Fibroblast of lung (primary cell): ENCODE measurements around the gene ARHGEF4. TPM values are rescaled to one million over a fixed set of nuclear protein-coding genes. Genes with fewer than 3 reads are reported as not detected.
A peak's percentile ranks its signal among the peaks of the same experiment; 100 is the strongest.

ENCODE experiments used
- DNase-seq, 2 donors: peaks; one replicate each; pipeline versions ENCODE4 v3.0.0 to v3.0.0-alpha.2; 2010; ENCODE audit warnings: low read depth in 2 of 2
- H2AFZ ChIP-seq: 2 replicates; pipeline ENCODE4 v1.5.1; 2012; ENCODE audit warnings: low read length, control low read depth, inconsistent platforms
- H3K27ac ChIP-seq: 2 replicates; pipeline ENCODE4 v1.5.1; 2011; ENCODE audit warnings: low read length, control low read depth; ENCODE audit not compliant: insufficient read depth
- H3K27me3 ChIP-seq: 2 replicates; pipeline ENCODE4 v1.5.1; 2011; ENCODE audit warnings: mild to moderate bottlenecking, low read length; ENCODE audit not compliant: control insufficient read depth, insufficient read depth
- H3K36me3 ChIP-seq: 2 replicates; pipeline ENCODE4 v1.5.1; 2011; ENCODE audit warnings: low read length; ENCODE audit not compliant: control insufficient read depth, insufficient read depth
- H3K4me1 ChIP-seq: 2 replicates; pipeline ENCODE4 v1.5.1; 2011; ENCODE audit warnings: low read length; ENCODE audit not compliant: control insufficient read depth, insufficient read depth; ENCODE audit errors: extremely low read depth
- H3K4me2 ChIP-seq: 2 replicates; pipeline ENCODE4 v1.5.1; 2011; ENCODE audit warnings: low read length, control low read depth; ENCODE audit not compliant: insufficient read depth; ENCODE audit errors: extremely low read depth
- H3K4me3 ChIP-seq, 4 experiments: fragments of 200-600 bp in 1 of 4; sonication (generic) in 1 of 4; replicated peaks in 1 of 4; 2 replicates each; pipeline ENCODE4 v1.5.1; 2011 to 2016; ENCODE audit warnings: low read length in 4 of 4, low read depth in 3 of 4, mild to moderate bottlenecking in 3 of 4, control low read depth in 2 of 4, inconsistent platforms in 1 of 4, mixed read lengths in 1 of 4; ENCODE audit not compliant: insufficient read depth in 1 of 4; ENCODE audit errors: control extremely low read depth in 1 of 4
- H3K79me2 ChIP-seq: 2 replicates; pipeline ENCODE4 v1.5.1; 2012; ENCODE audit warnings: mild to moderate bottlenecking, low read length, inconsistent platforms; ENCODE audit not compliant: control insufficient read depth, insufficient read depth
- H3K9ac ChIP-seq: 2 replicates; pipeline ENCODE4 v1.5.1; 2011; ENCODE audit warnings: mild to moderate bottlenecking, low read length, control low read depth; ENCODE audit not compliant: insufficient read depth
- H3K9me3 ChIP-seq: 2 replicates; pipeline ENCODE4 v1.5.1; 2012; ENCODE audit warnings: low read depth, low read length; ENCODE audit not compliant: control insufficient read depth, insufficient read depth
- H4K20me1 ChIP-seq: 2 replicates; pipeline ENCODE4 v1.5.1; 2011; ENCODE audit warnings: low read length; ENCODE audit not compliant: control insufficient read depth, insufficient read depth; ENCODE audit errors: extremely low read depth
- EZH2 ChIP-seq: IDR thresholded peaks from 2 replicates; pipeline ENCODE4 v1.5.1; 2012; ENCODE audit warnings: low read length, control low read depth, mild to moderate bottlenecking; ENCODE audit errors: missing control alignments
- polyA plus RNA-seq, 2 donors: library from polyadenylated mRNA; depleted of rRNA in 1 of 2; stranded (reverse) in 1 of 2; unstranded in 1 of 2; fragments of >200 nt; gene quantifications; 2 replicates each; pipeline ENCODE4 v1.2.1, GENCODE V29; 2011 to 2012; ENCODE audit warnings: missing spikeins in 1 of 2
- total RNA-seq: library from RNA; depleted of rRNA; stranded (reverse); fragments of >200 nt; gene quantifications from 2 replicates; pipeline ENCODE4 v1.2.1, GENCODE V29; 2014
- TF ChIP-seq, protein P1 (sequence below), 2 donors: IDR thresholded peaks in 1 of 2; conservative IDR thresholded peaks in 1 of 2; 1 replicate in 1 of 2; 2 replicates in 1 of 2; pipeline ENCODE4 v1.5.1; 2011 to 2012; ENCODE audit warnings: low read length in 2 of 2, control low read depth in 1 of 2, inconsistent platforms in 1 of 2, low read depth in 1 of 2, mild to moderate bottlenecking in 1 of 2

The ARHGEF4 gene
- total and polyA plus RNA-seq, 2 donors (not counting 1 experiment from before 2014, with no cell fraction given) = 0.05 to 0.83 TPM

DNA sequence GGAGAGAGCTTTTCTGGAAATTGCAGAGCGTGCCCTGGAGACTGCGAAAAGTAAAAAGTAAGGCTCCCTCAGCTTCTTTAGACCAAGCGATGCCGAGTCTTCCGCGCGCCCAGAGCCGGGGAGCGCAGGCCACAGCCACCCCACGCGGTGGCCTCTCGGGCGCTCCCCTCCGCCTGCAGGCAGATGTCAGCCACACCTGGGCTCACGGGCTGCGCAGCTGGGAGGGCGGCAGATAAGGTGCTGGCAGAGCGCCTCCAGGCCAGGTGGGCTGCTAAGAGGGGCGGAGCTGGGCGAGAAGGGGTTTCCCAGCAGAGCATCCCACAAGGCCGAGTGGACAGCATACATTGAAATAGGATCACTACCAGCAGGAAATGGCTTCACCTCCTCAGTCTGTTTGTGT lies 81.7 kb downstream of the ARHGEF4 start:
- DNase-seq = no peak
- TF ChIP-seq EZH2 = no peak
- TF ChIP-seq, protein P1, sequence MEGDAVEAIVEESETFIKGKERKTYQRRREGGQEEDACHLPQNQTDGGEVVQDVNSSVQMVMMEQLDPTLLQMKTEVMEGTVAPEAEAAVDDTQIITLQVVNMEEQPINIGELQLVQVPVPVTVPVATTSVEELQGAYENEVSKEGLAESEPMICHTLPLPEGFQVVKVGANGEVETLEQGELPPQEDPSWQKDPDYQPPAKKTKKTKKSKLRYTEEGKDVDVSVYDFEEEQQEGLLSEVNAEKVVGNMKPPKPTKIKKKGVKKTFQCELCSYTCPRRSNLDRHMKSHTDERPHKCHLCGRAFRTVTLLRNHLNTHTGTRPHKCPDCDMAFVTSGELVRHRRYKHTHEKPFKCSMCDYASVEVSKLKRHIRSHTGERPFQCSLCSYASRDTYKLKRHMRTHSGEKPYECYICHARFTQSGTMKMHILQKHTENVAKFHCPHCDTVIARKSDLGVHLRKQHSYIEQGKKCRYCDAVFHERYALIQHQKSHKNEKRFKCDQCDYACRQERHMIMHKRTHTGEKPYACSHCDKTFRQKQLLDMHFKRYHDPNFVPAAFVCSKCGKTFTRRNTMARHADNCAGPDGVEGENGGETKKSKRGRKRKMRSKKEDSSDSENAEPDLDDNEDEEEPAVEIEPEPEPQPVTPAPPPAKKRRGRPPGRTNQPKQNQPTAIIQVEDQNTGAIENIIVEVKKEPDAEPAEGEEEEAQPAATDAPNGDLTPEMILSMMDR (conservative IDR thresholded peaks at IDR 0.05 in 1 of 2, IDR thresholded peaks at IDR 0.05 in 1 of 2; ENCODE audit: low read depth in 1 of 2, low read length in 2 of 2) = no peak
- no peak overlapping the region for H2AFZ ChIP-seq

DNA sequence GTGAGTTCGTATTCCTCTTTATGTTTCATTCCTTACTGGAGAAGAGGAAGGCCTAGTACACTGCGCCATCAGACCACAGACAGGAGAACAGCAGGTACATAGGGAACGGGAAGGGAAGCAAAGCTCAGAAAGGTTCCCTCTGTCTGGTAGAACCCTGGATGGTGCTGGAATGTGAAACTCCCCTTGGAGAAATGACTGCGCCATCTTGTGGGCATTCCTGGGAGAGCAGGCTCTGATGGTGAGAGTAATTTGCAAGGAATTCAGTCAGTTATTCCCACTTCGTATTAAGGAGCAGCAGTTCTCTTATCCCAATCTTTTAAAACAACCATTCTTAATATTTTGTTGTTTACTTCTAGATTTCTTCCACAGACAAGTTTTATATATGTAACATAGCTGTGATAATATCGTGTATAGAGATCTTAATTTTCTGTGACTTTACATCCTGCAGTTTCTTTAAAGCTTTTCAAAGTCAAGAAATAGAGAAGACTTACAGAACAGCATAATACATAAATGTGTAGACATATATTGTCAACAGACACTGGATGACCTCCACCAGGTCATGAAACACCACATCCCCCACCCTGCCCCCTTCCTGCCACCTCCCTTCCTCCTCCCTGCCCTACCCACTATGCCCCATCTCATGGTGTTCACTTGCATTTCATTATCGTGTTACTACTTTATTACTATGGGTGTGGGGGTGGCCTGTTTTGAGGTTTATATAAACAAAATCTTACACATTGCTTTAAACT lies 83.9 kb downstream of the ARHGEF4 start:
- peak; percentile 50 to 72 for DNase-seq
- Histone ChIP-seq H3K27ac (no peak overlapping the region), H2AFZ (no peak overlapping the region), H3K36me3 (no peaks in the 10 kb centered on the region), H3K4me3 (no peak overlapping the region), H3K27me3 (no peaks in the 10 kb centered on the region), H3K4me1 (no peaks in the 10 kb centered on the region), H4K20me1 (no peaks in the 10 kb centered on the region), H3K4me2 (no peak overlapping the region), H3K9ac (no peak overlapping the region), H3K79me2 (no peaks in the 10 kb centered on the region), H3K9me3 (no peaks in the 10 kb centered on the region)
- TF ChIP-seq EZH2 = no peak
- TF ChIP-seq, protein P1 (conservative IDR thresholded peaks at IDR 0.05 in 1 of 2, IDR thresholded peaks at IDR 0.05 in 1 of 2; ENCODE audit: low read depth in 1 of 2, low read length in 2 of 2) = peak; percentile 68 to 95

More for the DNA sequence above, 81.7 kb downstream of the ARHGEF4 start:
- Histone ChIP-seq H3K4me3 (no peak overlapping the region), H3K27me3 (no peaks in the 10 kb centered on the region), H3K36me3 (no peaks in the 10 kb centered on the region), H3K27ac (no peak overlapping the region), H3K4me1 (no peaks in the 10 kb centered on the region), H4K20me1 (no peaks in the 10 kb centered on the region), H3K79me2 (no peaks in the 10 kb centered on the region), H3K9ac (no peak overlapping the region), H3K4me2 (no peak overlapping the region), H3K9me3 (no peaks in the 10 kb centered on the region)

DNA sequence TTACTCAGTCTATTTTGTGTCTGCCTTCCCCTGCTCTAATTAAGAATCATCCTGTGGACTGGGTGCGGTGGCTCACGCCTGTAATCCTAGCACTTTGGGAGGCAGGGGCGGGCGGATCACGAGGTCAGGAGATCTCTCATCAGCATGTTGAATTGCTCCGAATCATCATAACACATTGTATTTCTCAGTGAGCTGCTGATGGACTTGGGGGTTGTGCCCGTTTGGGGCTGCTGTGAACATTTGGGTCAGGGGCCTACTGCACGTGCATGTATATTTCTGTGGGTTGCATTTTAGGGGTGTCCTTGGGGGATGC lies 84.4 kb downstream of the ARHGEF4 start:
- no peak overlapping the region for H3K9ac ChIP-seq
- no peaks in the 10 kb centered on the region for H3K4me1 ChIP-seq
- H3K27ac ChIP-seq = no peak overlapping the region
- H3K9me3 ChIP-seq = no peaks in the 10 kb centered on the region
- DNase-seq = no peak
- H3K79me2 ChIP-seq = no peaks in the 10 kb centered on the region
- no peak overlapping the region for H3K4me2 ChIP-seq
- no peak overlapping the region for H3K4me3 ChIP-seq
- TF ChIP-seq, protein P1 (conservative IDR thresholded peaks at IDR 0.05 in 1 of 2, IDR thresholded peaks at IDR 0.05 in 1 of 2; ENCODE audit: low read depth in 1 of 2, low read length in 2 of 2) = no peak
- TF ChIP-seq EZH2 = no peak
- no peaks in the 10 kb centered on the region for H3K36me3 ChIP-seq
- no peak overlapping the region for H2AFZ ChIP-seq
- H3K27me3 ChIP-seq = no peaks in the 10 kb centered on the region
- no peaks in the 10 kb centered on the region for H4K20me1 ChIP-seq
